AG09309 (cell line): ENCODE results near the gene PDE1A.

Source experiments
- DNase-seq: peaks from one replicate; pipeline ENCODE4 v3.0.0-alpha.2; 2010; ENCODE audit warnings: low read depth
- H3K4me3 ChIP-seq: 2 replicates; pipeline ENCODE4 v1.5.1; 2011; ENCODE audit warnings: mild to moderate bottlenecking, low read depth, low read length, moderate library complexity; ENCODE audit not compliant: control insufficient read depth
- CTCF ChIP-seq: IDR thresholded peaks from 2 replicates; pipeline ENCODE4 v1.5.1; 2011; ENCODE audit warnings: mild to moderate bottlenecking, low read depth, low read length, inconsistent platforms; ENCODE audit not compliant: insufficient read depth, control insufficient read depth; ENCODE audit errors: missing control alignments

PDE1A gene

GRCh38 chr2:182426918-182427240, at the start of gene PDE1A:
Gene PDE1A (minus strand): TSS chr2:182427036.
- H3K4me3 ChIP-seq = no peak within 1 kb of the TSS
- no peak for TF ChIP-seq CTCF

GRCh38 chr2:182473635-182474034, 46.8 kb upstream of the PDE1A start:
- no peak for DNase-seq
- H3K4me3 ChIP-seq = no peak overlapping the region
- no peak for TF ChIP-seq CTCF

More at GRCh38 chr2:182426918-182427240, at the start of gene PDE1A:
- no peak for DNase-seq

GRCh38 chr2:182463760-182464159, 36.9 kb upstream of the PDE1A start:
- no peak for TF ChIP-seq CTCF

GRCh38 chr2:182456784-182457183, 29.9 kb upstream of the PDE1A start:
- peak; percentile 40 for DNase-seq
- no peak overlapping the region for H3K4me3 ChIP-seq
- TF ChIP-seq CTCF = no peak

More at GRCh38 chr2:182463760-182464159, 36.9 kb upstream of the PDE1A start:
- H3K4me3 ChIP-seq = no peak overlapping the region
- DNase-seq = no peak

- TF ChIP-seq CTCF = no peak
- DNase-seq = no peak
- no peak overlapping the region for H3K4me3 ChIP-seq
Observed at GRCh38 chr2:182452456-182452990, 25.7 kb upstream of the PDE1A start.

GRCh38 chr2:182448371-182448770, 21.5 kb upstream of the PDE1A start:
- no peak for TF ChIP-seq CTCF
- DNase-seq = no peak

GRCh38 chr2:182447863-182448262, 21.0 kb upstream of the PDE1A start:
- no peak overlapping the region for H3K4me3 ChIP-seq
- DNase-seq = peak; percentile 84
- no peak for TF ChIP-seq CTCF

More at GRCh38 chr2:182448371-182448770, 21.5 kb upstream of the PDE1A start:
- no peak overlapping the region for H3K4me3 ChIP-seq
